Left lobe of liver (tissue), 2 donors: ENCODE measurements around the gene THSD4. TPM values are rescaled to one million over a fixed set of nuclear protein-coding genes. Genes with fewer than 3 reads are reported as not detected.
"Not testable (repeated sequence)": the region's sequence is repeated elsewhere in the genome, so short reads cannot be mapped to it uniquely, and the experiment has no call there.

ENCODE experiments used
- ATAC-seq: fragments of 200-7000 bp; cut with Tn5 transposase; one replicate; pipeline ENCODE4 v1.9.1; 2020; ENCODE audit warnings: mild to moderate bottlenecking, moderate library complexity
- DNase-seq: peaks from one replicate; pipeline ENCODE4 v3.0.0-alpha.2; 2020; ENCODE audit warnings: low spot score
- total RNA-seq: library from RNA; stranded (reverse); gene quantifications from one replicate; pipeline ENCODE4 v1.2.1, GENCODE V29; 2021
- donor health status: DM: no; HTN: no; CAD: no; lungs with moderate emphysema.
- donor health status: DM: no; HTN: yes; CAD: no.

Gene THSD4
- total RNA-seq, 1 donor from 2014 or later, result 19.5 TPM

GRCh38 chr15:71185706-71186105, 70.4 kb downstream of the THSD4 start:
- DNase-seq (no peak), ATAC-seq (no peak)

DNA sequence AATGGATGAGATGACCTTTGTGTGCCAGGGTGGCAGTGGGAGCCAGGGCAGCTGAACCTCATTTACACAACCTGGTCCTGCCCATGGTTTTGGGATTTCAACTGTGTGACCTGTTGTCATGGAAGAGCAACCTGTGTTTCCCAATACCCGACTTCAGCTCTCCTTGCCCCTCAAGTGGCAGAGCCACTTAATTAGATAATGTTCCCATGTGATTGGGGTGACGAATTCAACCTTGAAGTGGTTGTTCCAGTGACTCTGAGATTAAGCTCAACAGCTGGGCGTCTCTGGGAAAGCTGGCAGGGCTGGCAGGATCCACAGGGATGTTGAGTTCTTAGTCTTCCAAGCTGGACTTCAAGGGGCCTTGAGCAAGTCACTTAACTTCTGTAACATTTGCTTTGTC, 71.0 kb downstream of the THSD4 start:
- ATAC-seq (no peak), DNase-seq (no peak)

DNA sequence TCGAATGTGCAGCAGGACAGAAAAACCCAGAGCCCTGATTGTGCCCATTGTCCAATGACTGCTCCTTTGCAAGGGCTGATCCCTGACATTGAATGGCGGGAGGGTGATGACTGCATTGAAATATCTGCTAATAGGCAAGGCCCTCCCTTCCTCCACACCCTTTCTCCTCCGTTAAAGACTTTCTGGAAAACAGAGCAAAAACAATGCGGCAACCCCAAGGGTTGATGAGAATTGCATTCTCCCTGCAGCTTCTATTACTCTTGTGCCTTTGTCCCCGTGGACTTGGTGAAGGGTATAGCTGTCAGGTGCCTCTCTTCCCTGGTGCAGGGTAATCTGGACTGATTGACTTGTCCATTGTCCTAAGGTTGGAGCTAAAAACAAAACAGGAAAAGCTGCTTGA, 71.8 kb downstream of the THSD4 start:
- DNase-seq, result no peak
- no peak for ATAC-seq

GRCh38 chr15:71187526-71187925, 72.3 kb downstream of the THSD4 start:
- ATAC-seq, result no peak
- DNase-seq, result no peak

DNA sequence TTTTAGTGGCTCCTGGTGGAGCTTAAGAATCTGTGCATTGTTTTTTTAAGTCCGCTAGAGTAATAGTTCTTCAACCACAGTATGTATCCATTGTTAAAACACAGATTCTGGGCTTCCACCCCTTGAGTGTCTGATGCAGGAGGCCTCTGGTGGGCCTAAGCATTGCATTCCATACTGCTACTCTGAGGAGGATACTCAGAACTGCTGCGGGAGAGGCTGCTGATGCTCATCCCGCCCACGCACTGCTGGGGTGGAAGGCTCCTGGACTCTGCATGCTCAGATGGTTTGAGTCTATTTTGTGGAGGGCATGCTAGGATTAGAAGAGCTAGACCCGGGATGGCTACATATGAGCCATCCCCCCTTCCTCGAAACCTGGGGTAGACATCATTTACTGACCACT, 74.4 kb downstream of the THSD4 start:
- ATAC-seq, result no peak

GRCh38 chr15:71191296-71191695, 76.0 kb downstream of the THSD4 start:
- ATAC-seq (no peak), DNase-seq (no peak)

More for the DNA sequence above, 74.4 kb downstream of the THSD4 start:
- no peak for DNase-seq

GRCh38 chr15:71192816-71193215, 77.5 kb downstream of the THSD4 start:
- ATAC-seq (no peak), DNase-seq (no peak)

DNA sequence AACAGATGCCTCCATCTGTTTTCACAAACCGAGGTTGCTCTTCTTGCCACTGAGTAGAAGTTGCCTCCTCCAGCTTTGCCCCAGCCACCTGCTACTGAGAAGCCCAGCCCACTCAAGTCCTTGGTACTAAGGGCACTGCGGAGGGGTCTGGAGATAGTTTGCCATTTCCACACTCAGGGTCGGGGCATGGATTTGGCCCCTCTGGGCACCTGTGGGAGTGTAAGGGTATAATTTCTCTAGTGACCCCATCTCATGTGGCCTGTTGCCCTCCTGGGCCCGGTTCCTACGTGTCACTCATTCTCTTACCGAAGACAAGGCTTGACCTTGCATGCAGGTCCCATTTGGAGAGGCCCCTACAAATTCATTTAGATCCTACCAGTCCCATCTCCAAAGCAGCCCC, 79.0 kb downstream of the THSD4 start:
- ATAC-seq (no peak), DNase-seq (no peak)

GRCh38 chr15:71195242-71195641, 80.0 kb downstream of the THSD4 start:
- peak; percentile 84 for ATAC-seq
- DNase-seq, result no peak

DNA sequence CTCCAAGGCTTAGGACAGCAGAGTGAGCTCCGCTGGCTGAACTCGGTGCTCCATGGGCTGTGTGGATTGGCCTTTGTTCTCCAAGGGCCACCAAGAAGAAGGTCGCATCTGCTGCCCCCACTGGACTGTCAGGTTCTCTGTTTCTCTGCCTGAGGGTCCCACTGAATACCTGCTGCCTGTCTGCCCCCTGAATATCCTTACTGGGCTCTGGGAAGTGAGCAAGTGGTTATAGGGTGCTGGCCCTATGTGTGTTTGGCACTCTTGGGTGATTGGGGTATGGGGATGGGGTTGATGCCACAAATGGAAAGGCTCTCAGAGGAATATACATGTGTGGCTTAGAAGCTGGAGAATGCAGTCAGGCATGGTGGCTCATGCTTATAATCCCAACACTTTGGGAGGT, 82.3 kb downstream of the THSD4 start:
- ATAC-seq (no peak), DNase-seq (no peak)

- no peak for DNase-seq
- no peak for ATAC-seq
These were observed 83.6 kb downstream of the THSD4 start for GRCh38 chr15:71198846-71199245.

DNA sequence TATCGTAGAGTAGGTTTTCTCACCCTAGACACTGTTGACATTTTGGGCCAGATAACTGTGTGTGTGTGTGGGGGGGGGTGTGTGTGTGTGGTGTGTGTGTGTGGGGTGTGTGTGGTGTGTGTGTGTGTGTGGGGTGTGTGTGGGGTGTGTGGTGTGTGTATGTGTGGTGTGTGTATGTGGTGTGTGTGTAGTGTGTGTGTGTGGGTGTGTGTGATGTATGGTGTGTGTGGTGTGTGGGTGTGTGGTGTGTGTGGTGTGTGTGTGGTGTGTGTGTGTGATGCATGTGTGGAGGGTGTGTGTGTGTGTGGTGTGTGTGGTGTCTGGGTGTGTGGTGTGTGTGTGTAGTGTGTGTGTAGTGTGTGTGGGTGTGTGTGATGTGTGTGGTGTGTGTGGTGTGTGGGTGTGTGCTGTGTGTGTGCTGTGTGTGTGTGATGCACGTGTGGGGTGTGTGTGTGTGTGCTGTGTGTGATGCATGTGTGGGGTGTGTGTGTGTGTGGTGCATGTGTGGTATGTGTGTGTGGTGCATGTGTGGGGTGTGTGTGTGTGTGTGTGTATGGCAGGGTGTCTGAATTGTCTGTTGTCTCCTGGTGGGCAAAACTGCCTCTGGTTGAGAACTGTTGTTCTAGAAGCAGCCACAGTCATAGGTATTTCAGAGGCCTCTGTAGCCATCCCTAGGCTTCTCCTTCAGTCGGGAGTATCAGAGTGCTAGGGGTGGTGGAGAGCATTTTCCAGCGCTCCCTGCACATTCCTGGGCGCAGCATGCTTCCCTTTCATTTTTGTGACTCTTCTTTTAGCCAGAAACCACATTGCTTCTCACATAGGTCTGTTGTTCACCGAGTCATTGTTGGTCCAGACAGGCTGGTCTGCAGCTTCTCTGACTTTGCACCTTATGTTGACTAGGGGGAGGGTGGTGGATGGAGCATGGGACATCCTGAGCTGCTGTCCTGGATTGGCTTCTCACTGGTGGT, 84.4 kb downstream of the THSD4 start:
- DNase-seq (no peak), ATAC-seq (no peak)

- no peak for DNase-seq
- ATAC-seq, result no peak
These were observed 86.2 kb downstream of the THSD4 start for GRCh38 chr15:71201477-71201876.

- ATAC-seq (peak; percentile 81), DNase-seq (peak; percentile 61)
These were observed 87.4 kb downstream of the THSD4 start for GRCh38 chr15:71202712-71203111.

GRCh38 chr15:71203586-71204474, 88.6 kb downstream of the THSD4 start:
- ATAC-seq (peak; percentile 27), DNase-seq (no peak)

- ATAC-seq (no peak), DNase-seq (no peak)
These were observed 91.9 kb downstream of the THSD4 start for GRCh38 chr15:71207141-71207540.

GRCh38 chr15:71212146-71212545, 96.9 kb downstream of the THSD4 start:
- ATAC-seq (no peak), DNase-seq (no peak)

- ATAC-seq, DNase-seq: not testable (repeated sequence)
These were observed 98.7 kb downstream of the THSD4 start for GRCh38 chr15:71213943-71214342.

DNA sequence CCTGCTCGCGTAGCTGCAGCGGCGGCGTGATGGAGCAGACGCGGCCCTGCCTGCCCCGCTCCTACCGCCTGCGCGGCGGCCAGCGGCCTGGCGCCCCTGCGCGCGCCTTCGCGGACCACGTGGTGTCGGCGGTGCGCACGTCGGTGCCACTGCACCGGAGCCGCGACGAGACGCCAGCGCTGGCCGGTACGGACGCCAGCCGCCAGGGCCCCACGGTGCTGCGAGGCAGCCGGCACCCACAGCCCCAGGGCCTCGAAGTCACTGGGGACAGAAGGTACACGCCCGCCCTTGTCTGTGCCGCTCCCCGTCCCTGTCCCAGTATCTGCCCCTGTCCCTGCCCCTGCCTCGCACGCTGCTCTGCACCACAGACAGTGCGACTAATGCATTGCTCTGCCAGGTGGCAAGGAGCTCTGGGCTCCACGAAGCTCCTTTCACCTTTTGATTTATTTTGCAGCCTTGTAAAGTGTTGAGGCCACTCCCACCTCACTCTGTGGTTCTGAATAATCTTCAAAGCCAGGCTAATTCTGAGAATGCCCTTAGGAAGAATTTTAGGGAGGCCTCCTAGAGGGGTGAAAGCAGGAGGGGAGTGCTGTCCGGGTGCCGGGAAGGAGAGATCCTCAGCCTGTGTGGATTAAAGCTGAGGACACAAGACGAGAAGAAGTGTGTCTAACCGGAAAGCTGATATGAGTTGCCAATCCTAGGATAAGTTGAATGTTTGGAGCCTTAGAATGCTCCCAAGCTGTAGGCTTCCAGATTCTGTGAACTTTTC, 100.0 kb downstream of the THSD4 start:
- DNase-seq (no peak), ATAC-seq (no peak)

- ATAC-seq (peak; percentile 90), DNase-seq (peak; percentile 56)
These were observed 103.1 kb downstream of the THSD4 start for GRCh38 chr15:71218272-71218805.

- no peak for ATAC-seq
These were observed 103.8 kb downstream of the THSD4 start for GRCh38 chr15:71219101-71219500.

More at GRCh38 chr15:71219101-71219500, 103.8 kb downstream of the THSD4 start:
- DNase-seq, result no peak
